GM12878 (cell line): Measurements from ENCODE around the gene MCM8. TPM values are rescaled to one million over a fixed set of nuclear protein-coding genes. Genes with fewer than 3 reads are reported as not detected.

Experiments used
- ATAC-seq: fragments of 200-7000 bp; cut with Tn5 transposase; 3 replicates; pipeline ENCODE4 v1.9.1; 2020; ENCODE audit warnings: mild to moderate bottlenecking, moderate library complexity
- BruUV-seq: library from RNA; stranded (reverse); fragments of 400-500 nt; replicated peaks from 2 replicates; lab custom pipeline; 2021; lab: Mats Ljungman, UMichigan
- CTCF ChIA-PET: fragments of 300-600 bp; sonication (Branson Sonifier 250); formaldehyde crosslinking; extraction: SDS; loops from one replicate; lab custom pipeline; 2021; ENCODE audit warnings: inconsistent platforms; lab: Yijun Ruan, JAX
- POLR2A ChIA-PET: fragments of 350-600 bp; formaldehyde crosslinking; extraction: SDS; loops from one replicate; lab custom pipeline; 2021; ENCODE audit warnings: inconsistent platforms; lab: Charles Lee
- RAD21 ChIA-PET: fragments of 300-600 bp; sonication (Branson Sonifier 250); formaldehyde crosslinking; loops from one replicate; lab custom pipeline; 2023; ENCODE audit warnings: antibody characterized with exemption; ENCODE audit not compliant: unreplicated experiment; lab: Charles Lee
- SMC1A ChIA-PET: fragments of 300-600 bp; sonication (Branson Sonifier 250); formaldehyde crosslinking; loops from one replicate; lab custom pipeline; 2023; ENCODE audit not compliant: unreplicated experiment, uncharacterized antibody; lab: Charles Lee
- DNase-seq: peaks from one replicate; pipeline ENCODE4 v3.0.0-alpha.2; 2011; ENCODE audit warnings: low read depth, low spot score
- FAIRE-seq: peaks from 3 replicates; lab custom pipeline; 2011; peaks lifted over from hg19 to GRCh38; lab: Jason Lieb, UNC
- H2AFZ ChIP-seq: 2 replicates; pipeline ENCODE4 v1.6.0; 2011; ENCODE audit warnings: low read depth, low read length, control low read depth; ENCODE audit not compliant: control insufficient read depth
- H3K27ac ChIP-seq: 2 replicates; pipeline ENCODE4 v1.5.1; 2011; ENCODE audit warnings: control low read depth; ENCODE audit not compliant: control insufficient read depth, insufficient read depth
- H3K27me3 ChIP-seq, 2 experiments: replicated peaks in 1 of 2; 2 replicates each; pipeline versions ENCODE4 v1.6.0 to v1.6.1; 2011; ENCODE audit warnings: low read length in 1 of 2; ENCODE audit not compliant: control insufficient read depth in 2 of 2, insufficient read depth in 2 of 2
- H3K36me3 ChIP-seq, 2 experiments: 2 replicates each; pipeline ENCODE4 v1.5.1; 2011; ENCODE audit warnings: low read length in 1 of 2; ENCODE audit not compliant: control insufficient read depth in 2 of 2, insufficient read depth in 2 of 2
- H3K4me1 ChIP-seq: 2 replicates; pipeline ENCODE4 v1.6.1; 2011; ENCODE audit warnings: mild to moderate bottlenecking, low read length, moderate library complexity, mixed read lengths; ENCODE audit not compliant: control insufficient read depth, insufficient read depth
- H3K4me2 ChIP-seq: 2 replicates; pipeline ENCODE4 v1.6.0; 2011; ENCODE audit warnings: control low read depth; ENCODE audit not compliant: control insufficient read depth, insufficient read depth
- H3K4me3 ChIP-seq: fragments of 200-600 bp; sonication (generic); 2 replicates; pipeline ENCODE4 v1.5.1; 2016
- H3K79me2 ChIP-seq: 2 replicates; pipeline ENCODE4 v1.6.0; 2011; ENCODE audit warnings: low read length; ENCODE audit not compliant: control insufficient read depth, insufficient read depth
- H3K9ac ChIP-seq: 2 replicates; pipeline ENCODE4 v1.8.0; 2011; ENCODE audit warnings: low read length, control low read depth, mixed read lengths; ENCODE audit not compliant: control insufficient read depth, insufficient read depth
- H3K9me3 ChIP-seq: replicated peaks from 3 replicates; pipeline ENCODE4 v1.5.1; 2011; ENCODE audit warnings: mild to moderate bottlenecking, low read length; ENCODE audit not compliant: control insufficient read depth, insufficient read depth
- H4K20me1 ChIP-seq: 2 replicates; pipeline ENCODE4 v1.6.0; 2011; ENCODE audit not compliant: control insufficient read depth, insufficient read depth
- DPF2 ChIP-seq: fragments of 450-650 bp; IDR thresholded peaks from 2 replicates; pipeline ENCODE4 v1.6.1; 2017; ENCODE audit warnings: mild to moderate bottlenecking
- GABPA ChIP-seq: IDR thresholded peaks from 2 replicates; pipeline ENCODE4 v1.6.1; 2014; ENCODE audit warnings: antibody characterized with exemption, low read depth, mild to moderate bottlenecking, inconsistent platforms
- KDM1A ChIP-seq: fragments of 200-600 bp; sonication (generic); IDR thresholded peaks from 2 replicates; pipeline ENCODE4 v1.6.1; 2016; ENCODE audit warnings: borderline replicate concordance
- MEF2B ChIP-seq: fragments of 450-650 bp; IDR thresholded peaks from 2 replicates; pipeline ENCODE4 v1.6.1; 2018; ENCODE audit warnings: mild to moderate bottlenecking, moderate library complexity; ENCODE audit not compliant: partially characterized antibody, poor library complexity, severe bottlenecking
- MYB ChIP-seq: fragments of 150-350 bp; IDR thresholded peaks from 2 replicates; pipeline ENCODE4 v1.6.1; 2014; ENCODE audit warnings: mild to moderate bottlenecking, low read depth, low read length, borderline replicate concordance
- NBN ChIP-seq: fragments of 450-650 bp; IDR thresholded peaks from 2 replicates; pipeline ENCODE4 v1.6.1; 2016
- POLR2A ChIP-seq: IDR thresholded peaks from 2 replicates; pipeline ENCODE4 v1.6.1; 2011; ENCODE audit warnings: low read depth, mild to moderate bottlenecking, low read length
- RAD21 ChIP-seq: IDR thresholded peaks from 2 replicates; pipeline ENCODE4 v1.6.1; 2011; ENCODE audit warnings: mild to moderate bottlenecking, low read depth, low read length, moderate library complexity; ENCODE audit not compliant: insufficient read depth
- RCOR1 ChIP-seq: conservative IDR thresholded peaks from 2 replicates; pipeline ENCODE4 v1.6.1; 2012; ENCODE audit warnings: low read depth, low read length, improper control_type of control experiment
- RELA ChIP-seq: fragments of 450-650 bp; IDR thresholded peaks from 2 replicates; pipeline ENCODE4 v1.8.0; 2014; ENCODE audit warnings: borderline replicate concordance; ENCODE audit not compliant: partially characterized antibody
- RFX5 ChIP-seq: IDR thresholded peaks from 2 replicates; pipeline ENCODE4 v1.6.1; 2011; ENCODE audit warnings: low read depth, low read length, improper control_type of control experiment
- SMC3 ChIP-seq: IDR thresholded peaks from 2 replicates; pipeline ENCODE4 v1.6.1; 2011; ENCODE audit warnings: low read length, improper control_type of control experiment, borderline replicate concordance
- SRF ChIP-seq, 2 experiments: IDR thresholded peaks; 2 replicates each; pipeline ENCODE4 v1.6.1; 2011; ENCODE audit warnings: low read depth in 2 of 2, low read length in 2 of 2, mild to moderate bottlenecking in 1 of 2, moderate library complexity in 1 of 2
- SUZ12 ChIP-seq: fragments of 200-600 bp; sonication (generic); IDR thresholded peaks from one replicate; pipeline ENCODE4 v1.6.1; 2018; ENCODE audit warnings: antibody characterized with exemption, mild to moderate bottlenecking; ENCODE audit not compliant: unreplicated experiment
- ZNF24 ChIP-seq: fragments of 450-650 bp; IDR thresholded peaks from 2 replicates; pipeline ENCODE4 v1.6.1; 2017; ENCODE audit warnings: antibody characterized with exemption, mild to moderate bottlenecking
- WGBS: methylation state at CpG from one replicate; pipeline ENCODE4 v1.1.6; 2016; ENCODE audit warnings: low lambda C conversion rate; ENCODE audit not compliant: insufficient replicate concordance, insufficient coverage; ENCODE audit errors: missing lambda C conversion rate; 5-methylcytosine and 5-hydroxymethylcytosine counted together
- in situ Hi-C: fragments of 300-500 bp; cut with MboI; formaldehyde crosslinking; loops from 9 replicates; pipeline ENCODE4 v1.14.3; 2018; ENCODE audit warnings: mixed read lengths
- intact Hi-C: fragments of 100-400 bp; cut with micrococcal nuclease; formaldehyde crosslinking; loops from one replicate; pipeline ENCODE4 v1.14.2; 2022; ENCODE audit not compliant: unreplicated experiment
- polyA plus RNA-seq, 11 experiments: library from polyadenylated mRNA; depleted of rRNA in 4 of 11; unstranded in 6 of 11; stranded (reverse) in 5 of 11; fragments of >200 nt; fragmentation: Nextera tagmentation in 4 of 11; fragmentation: Illumina TruSeq in 1 of 11; extraction: Ambion mirVana in 4 of 11; extraction: Trizol in 1 of 11; gene quantifications; 1 replicate in 1 of 11; 2 replicates in 10 of 11; pipeline versions ENCODE4 v1.2.1 to v1.2.3, GENCODE V29; 2011 to 2016; ENCODE audit warnings: inconsistent platforms in 2 of 11, missing spikeins in 2 of 11, low read depth in 1 of 11
- total RNA-seq, 4 experiments: library from RNA; depleted of rRNA in 3 of 4; stranded (reverse); fragments of >200 nt in 3 of 4; fragmentation: Illumina TruSeq in 1 of 4; extraction: Trizol in 1 of 4; gene quantifications; 2 replicates each; pipeline versions ENCODE4 v1.2.1 to v1.2.3, GENCODE V29; 2013 to 2021
- TF ChIP-seq, protein P1 (sequence below): fragments of 450-650 bp; IDR thresholded peaks from 2 replicates; pipeline ENCODE4 v1.6.1; 2017; ENCODE audit warnings: low read depth, mild to moderate bottlenecking, moderate library complexity
- TF ChIP-seq, protein P2 (sequence below): fragments of 450-650 bp; IDR thresholded peaks from 2 replicates; pipeline ENCODE4 v1.6.1; 2017; ENCODE audit warnings: mild to moderate bottlenecking
- TF ChIP-seq, protein P3 (sequence below): IDR thresholded peaks from 2 replicates; pipeline ENCODE4 v1.6.1; 2012; ENCODE audit warnings: low read length, inconsistent platforms
- TF ChIP-seq, protein P4 (sequence below): fragments of 450-650 bp; IDR thresholded peaks from 2 replicates; pipeline ENCODE4 v1.6.1; 2017; ENCODE audit warnings: borderline replicate concordance

MCM8 gene
- total and polyA plus RNA-seq, 10 of the 15 experiments (the other 5 are each of a cell fraction or from before 2014, with no cell fraction given): 3.2 to 28.2 (median 16.0) TPM

DNA sequence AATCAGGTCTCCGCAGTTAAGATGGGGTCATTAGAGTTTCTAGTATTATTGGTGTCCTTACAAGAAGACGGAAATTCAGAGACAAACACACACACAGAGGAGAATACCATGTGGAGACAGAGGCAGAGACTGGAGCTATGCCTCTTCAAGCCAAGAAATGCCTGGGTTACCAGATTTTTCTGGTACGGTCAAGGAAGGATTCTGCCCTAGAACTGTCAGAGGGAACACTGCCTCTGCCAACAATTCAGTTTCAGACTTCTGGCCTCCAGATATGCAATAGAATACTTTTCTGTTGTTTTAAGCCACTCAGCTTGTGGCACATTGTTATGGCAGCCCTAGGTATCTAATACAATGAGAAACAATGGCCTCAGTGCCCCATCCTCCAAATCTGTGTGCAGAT lies 19.0 kb upstream of the MCM8 start:
- no peak overlapping the region for H3K9ac ChIP-seq
- no peaks in the 10 kb centered on the region for H3K9me3 ChIP-seq
- SMC1A ChIA-PET: interaction anchor here (0.9 to 5.7 kb wide), 2 partner anchors 18 to 401 kb away, joined by 3 to 70 read pairs; no protein-coding TSS in a partner anchor
- FAIRE-seq: no peak
- H4K20me1 ChIP-seq: no peaks in the 10 kb centered on the region
- no peak overlapping the region for H3K4me3 ChIP-seq
- TF ChIP-seq SMC3 (no peak), SUZ12 (no peak), KDM1A (no peak), DPF2 (no peak), RFX5 (no peak), SRF (IDR thresholded peaks at IDR 0.05; ENCODE audit: low read depth in 2 of 2, low read length in 2 of 2) (no peak), MYB (no peak), ZNF24 (no peak), RCOR1 (no peak), RAD21 (no peak), RELA (no peak), MEF2B (no peak), POLR2A (no peak), GABPA (no peak), NBN (no peak)
- TF ChIP-seq, protein P1, sequence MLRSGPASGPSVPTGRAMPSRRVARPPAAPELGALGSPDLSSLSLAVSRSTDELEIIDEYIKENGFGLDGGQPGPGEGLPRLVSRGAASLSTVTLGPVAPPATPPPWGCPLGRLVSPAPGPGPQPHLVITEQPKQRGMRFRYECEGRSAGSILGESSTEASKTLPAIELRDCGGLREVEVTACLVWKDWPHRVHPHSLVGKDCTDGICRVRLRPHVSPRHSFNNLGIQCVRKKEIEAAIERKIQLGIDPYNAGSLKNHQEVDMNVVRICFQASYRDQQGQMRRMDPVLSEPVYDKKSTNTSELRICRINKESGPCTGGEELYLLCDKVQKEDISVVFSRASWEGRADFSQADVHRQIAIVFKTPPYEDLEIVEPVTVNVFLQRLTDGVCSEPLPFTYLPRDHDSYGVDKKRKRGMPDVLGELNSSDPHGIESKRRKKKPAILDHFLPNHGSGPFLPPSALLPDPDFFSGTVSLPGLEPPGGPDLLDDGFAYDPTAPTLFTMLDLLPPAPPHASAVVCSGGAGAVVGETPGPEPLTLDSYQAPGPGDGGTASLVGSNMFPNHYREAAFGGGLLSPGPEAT: no peak
- TF ChIP-seq, protein P2, sequence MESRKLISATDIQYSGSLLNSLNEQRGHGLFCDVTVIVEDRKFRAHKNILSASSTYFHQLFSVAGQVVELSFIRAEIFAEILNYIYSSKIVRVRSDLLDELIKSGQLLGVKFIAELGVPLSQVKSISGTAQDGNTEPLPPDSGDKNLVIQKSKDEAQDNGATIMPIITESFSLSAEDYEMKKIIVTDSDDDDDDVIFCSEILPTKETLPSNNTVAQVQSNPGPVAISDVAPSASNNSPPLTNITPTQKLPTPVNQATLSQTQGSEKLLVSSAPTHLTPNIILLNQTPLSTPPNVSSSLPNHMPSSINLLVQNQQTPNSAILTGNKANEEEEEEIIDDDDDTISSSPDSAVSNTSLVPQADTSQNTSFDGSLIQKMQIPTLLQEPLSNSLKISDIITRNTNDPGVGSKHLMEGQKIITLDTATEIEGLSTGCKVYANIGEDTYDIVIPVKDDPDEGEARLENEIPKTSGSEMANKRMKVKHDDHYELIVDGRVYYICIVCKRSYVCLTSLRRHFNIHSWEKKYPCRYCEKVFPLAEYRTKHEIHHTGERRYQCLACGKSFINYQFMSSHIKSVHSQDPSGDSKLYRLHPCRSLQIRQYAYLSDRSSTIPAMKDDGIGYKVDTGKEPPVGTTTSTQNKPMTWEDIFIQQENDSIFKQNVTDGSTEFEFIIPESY: no peak
- TF ChIP-seq, protein P3, sequence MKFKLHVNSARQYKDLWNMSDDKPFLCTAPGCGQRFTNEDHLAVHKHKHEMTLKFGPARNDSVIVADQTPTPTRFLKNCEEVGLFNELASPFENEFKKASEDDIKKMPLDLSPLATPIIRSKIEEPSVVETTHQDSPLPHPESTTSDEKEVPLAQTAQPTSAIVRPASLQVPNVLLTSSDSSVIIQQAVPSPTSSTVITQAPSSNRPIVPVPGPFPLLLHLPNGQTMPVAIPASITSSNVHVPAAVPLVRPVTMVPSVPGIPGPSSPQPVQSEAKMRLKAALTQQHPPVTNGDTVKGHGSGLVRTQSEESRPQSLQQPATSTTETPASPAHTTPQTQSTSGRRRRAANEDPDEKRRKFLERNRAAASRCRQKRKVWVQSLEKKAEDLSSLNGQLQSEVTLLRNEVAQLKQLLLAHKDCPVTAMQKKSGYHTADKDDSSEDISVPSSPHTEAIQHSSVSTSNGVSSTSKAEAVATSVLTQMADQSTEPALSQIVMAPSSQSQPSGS: no peak
- TF ChIP-seq, protein P4, sequence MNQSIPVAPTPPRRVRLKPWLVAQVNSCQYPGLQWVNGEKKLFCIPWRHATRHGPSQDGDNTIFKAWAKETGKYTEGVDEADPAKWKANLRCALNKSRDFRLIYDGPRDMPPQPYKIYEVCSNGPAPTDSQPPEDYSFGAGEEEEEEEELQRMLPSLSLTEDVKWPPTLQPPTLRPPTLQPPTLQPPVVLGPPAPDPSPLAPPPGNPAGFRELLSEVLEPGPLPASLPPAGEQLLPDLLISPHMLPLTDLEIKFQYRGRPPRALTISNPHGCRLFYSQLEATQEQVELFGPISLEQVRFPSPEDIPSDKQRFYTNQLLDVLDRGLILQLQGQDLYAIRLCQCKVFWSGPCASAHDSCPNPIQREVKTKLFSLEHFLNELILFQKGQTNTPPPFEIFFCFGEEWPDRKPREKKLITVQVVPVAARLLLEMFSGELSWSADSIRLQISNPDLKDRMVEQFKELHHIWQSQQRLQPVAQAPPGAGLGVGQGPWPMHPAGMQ: no peak
- RAD21 ChIA-PET: interaction anchor here (0.6 to 3.0 kb wide), 3 partner anchors 171 to 402 kb away, joined by 3 to 30 read pairs (median 3); no protein-coding TSS in a partner anchor
- intact Hi-C loops (loop anchor here (1.0 to 10.0 kb wide), 2 partner anchors 117 to 402 kb away; no protein-coding TSS in a partner anchor), in situ Hi-C loops (loop anchor here (5.0 kb wide), 1 partner anchor 399 kb away; no protein-coding TSS in a partner anchor)
- POLR2A ChIA-PET: no interaction called here
- DNase-seq: no peak
- CTCF ChIA-PET: interaction anchor here (1.4 kb wide), 1 partner anchor 9 kb away, joined by 3 read pairs; no protein-coding TSS in a partner anchor
- no peak overlapping the region for H3K27ac ChIP-seq
- 78% methylated on average over 3 of the region's 3 CpGs for WGBS
- H3K79me2 ChIP-seq: no peaks in the 10 kb centered on the region
- no TSS peak for BruUV-seq
- ATAC-seq: no peak
- no peak overlapping the region for H2AFZ ChIP-seq
- no peak overlapping the region for H3K4me2 ChIP-seq
- no peaks in the 10 kb centered on the region for H3K36me3 ChIP-seq
- H3K27me3 ChIP-seq: peaks cover 0 to 3% of the 10 kb centered on the region in 2 experiments; a peak in 1 of 4 replicates
- H3K4me1 ChIP-seq: no peaks in the 10 kb centered on the region
